ENCODE data around the gene ENDOV.

ENDOV gene

GRCh38 chr17:80425835-80426426 is 11.0 kb downstream of the ENDOV start:
- H3K27me3 ChIP-seq (ENCODE audit: control insufficient read depth in 1 of 2, insufficient read depth in 2 of 2, low read length in 2 of 2): no peaks in the 10 kb centered on the region
- H3K9me3 ChIP-seq (ENCODE audit: control insufficient read depth in 2 of 2, low read length in 2 of 2): no peaks in the 10 kb centered on the region
- H3K4me3 ChIP-seq (ENCODE audit: low read length in 2 of 2): no peak overlapping the region
- H3K36me3 ChIP-seq (ENCODE audit: control insufficient read depth in 2 of 2, insufficient read depth in 2 of 2, low read length in 2 of 2): peaks cover 0 to 9% of the 10 kb centered on the region in 2 donors
- H3K4me1 ChIP-seq (ENCODE audit: control insufficient read depth, insufficient read depth, low read length): peaks cover 7% of the 10 kb centered on the region
- no peak overlapping the region for H3K9ac ChIP-seq (ENCODE audit: low read length in 2 of 2)
- no peak overlapping the region for H3K27ac ChIP-seq (ENCODE audit: low read length)

GRCh38 chr17:80426671-80427326 is 11.8 kb downstream of the ENDOV start:
- Histone ChIP-seq H3K9ac (ENCODE audit: low read length in 2 of 2) (peak overlapping the region; percentile 29 to 32), H3K4me3 (ENCODE audit: low read length in 2 of 2) (peak overlapping the region in 1 of 2 donors; percentile 15), H3K4me1 (ENCODE audit: control insufficient read depth, insufficient read depth, low read length) (peaks cover 7% of the 10 kb centered on the region), H3K27ac (ENCODE audit: low read length) (no peak overlapping the region), H3K9me3 (ENCODE audit: control insufficient read depth in 2 of 2, low read length in 2 of 2) (no peaks in the 10 kb centered on the region), H3K27me3 (ENCODE audit: control insufficient read depth in 1 of 2, insufficient read depth in 2 of 2, low read length in 2 of 2) (no peaks in the 10 kb centered on the region), H3K36me3 (ENCODE audit: control insufficient read depth in 2 of 2, insufficient read depth in 2 of 2, low read length in 2 of 2) (peaks cover 0 to 9% of the 10 kb centered on the region in 2 donors)

GRCh38 chr17:80427366-80428282 is 12.7 kb downstream of the ENDOV start:
- H3K36me3 ChIP-seq (ENCODE audit: control insufficient read depth in 2 of 2, insufficient read depth in 2 of 2, low read length in 2 of 2): peaks cover 0 to 9% of the 10 kb centered on the region in 2 donors
- no peak overlapping the region for H3K9ac ChIP-seq (ENCODE audit: low read length in 2 of 2)
- peaks cover 7% of the 10 kb centered on the region for H3K4me1 ChIP-seq (ENCODE audit: control insufficient read depth, insufficient read depth, low read length)
- H3K9me3 ChIP-seq (ENCODE audit: control insufficient read depth in 2 of 2, low read length in 2 of 2): no peaks in the 10 kb centered on the region
- H3K27me3 ChIP-seq (ENCODE audit: control insufficient read depth in 1 of 2, insufficient read depth in 2 of 2, low read length in 2 of 2): no peaks in the 10 kb centered on the region
- H3K4me3 ChIP-seq (ENCODE audit: low read length in 2 of 2): peak overlapping the region in 1 of 2 donors; percentile 15
- H3K27ac ChIP-seq (ENCODE audit: low read length): no peak overlapping the region

- peaks cover 0 to 9% of the 10 kb centered on the region in 2 donors for H3K36me3 ChIP-seq (ENCODE audit: control insufficient read depth in 2 of 2, insufficient read depth in 2 of 2, low read length in 2 of 2)
- no peak overlapping the region for H3K27ac ChIP-seq (ENCODE audit: low read length)
- H3K4me3 ChIP-seq (ENCODE audit: low read length in 2 of 2): no peak overlapping the region
- H3K9ac ChIP-seq (ENCODE audit: low read length in 2 of 2): no peak overlapping the region
- H3K9me3 ChIP-seq (ENCODE audit: control insufficient read depth in 2 of 2, low read length in 2 of 2): no peaks in the 10 kb centered on the region
- no peaks in the 10 kb centered on the region for H3K27me3 ChIP-seq (ENCODE audit: control insufficient read depth in 1 of 2, insufficient read depth in 2 of 2, low read length in 2 of 2)
- peaks cover 7% of the 10 kb centered on the region for H3K4me1 ChIP-seq (ENCODE audit: control insufficient read depth, insufficient read depth, low read length)
Measured at GRCh38 chr17:80428363-80428762, 13.4 kb downstream of the ENDOV start.

- Histone ChIP-seq H3K4me1 (ENCODE audit: control insufficient read depth, insufficient read depth, low read length) (peaks cover 7% of the 10 kb centered on the region), H3K36me3 (ENCODE audit: control insufficient read depth in 2 of 2, insufficient read depth in 2 of 2, low read length in 2 of 2) (peaks cover 0 to 9% of the 10 kb centered on the region in 2 donors), H3K9ac (ENCODE audit: low read length in 2 of 2) (no peak overlapping the region), H3K27me3 (ENCODE audit: control insufficient read depth in 1 of 2, insufficient read depth in 2 of 2, low read length in 2 of 2) (no peaks in the 10 kb centered on the region), H3K27ac (ENCODE audit: low read length) (no peak overlapping the region), H3K9me3 (ENCODE audit: control insufficient read depth in 2 of 2, low read length in 2 of 2) (no peaks in the 10 kb centered on the region), H3K4me3 (ENCODE audit: low read length in 2 of 2) (no peak overlapping the region)
Measured at GRCh38 chr17:80428796-80429195, 13.8 kb downstream of the ENDOV start.

- Histone ChIP-seq H3K36me3 (ENCODE audit: control insufficient read depth in 2 of 2, insufficient read depth in 2 of 2, low read length in 2 of 2) (peaks cover 0 to 9% of the 10 kb centered on the region in 2 donors), H3K9me3 (ENCODE audit: control insufficient read depth in 2 of 2, low read length in 2 of 2) (no peaks in the 10 kb centered on the region), H3K27me3 (ENCODE audit: control insufficient read depth in 1 of 2, insufficient read depth in 2 of 2, low read length in 2 of 2) (no peaks in the 10 kb centered on the region), H3K4me1 (ENCODE audit: control insufficient read depth, insufficient read depth, low read length) (peaks cover 7% of the 10 kb centered on the region), H3K9ac (ENCODE audit: low read length in 2 of 2) (no peak overlapping the region), H3K27ac (ENCODE audit: low read length) (no peak overlapping the region), H3K4me3 (ENCODE audit: low read length in 2 of 2) (no peak overlapping the region)
Measured at GRCh38 chr17:80429356-80430275, 14.6 kb downstream of the ENDOV start.

GRCh38 chr17:80430446-80431245 is 15.7 kb downstream of the ENDOV start:
- Histone ChIP-seq H3K36me3 (ENCODE audit: control insufficient read depth in 2 of 2, insufficient read depth in 2 of 2, low read length in 2 of 2) (peaks cover 0 to 9% of the 10 kb centered on the region in 2 donors), H3K27ac (ENCODE audit: low read length) (no peak overlapping the region), H3K27me3 (ENCODE audit: control insufficient read depth in 1 of 2, insufficient read depth in 2 of 2, low read length in 2 of 2) (no peaks in the 10 kb centered on the region), H3K9me3 (ENCODE audit: control insufficient read depth in 2 of 2, low read length in 2 of 2) (no peaks in the 10 kb centered on the region), H3K4me3 (ENCODE audit: low read length in 2 of 2) (no peak overlapping the region), H3K9ac (ENCODE audit: low read length in 2 of 2) (no peak overlapping the region), H3K4me1 (ENCODE audit: control insufficient read depth, insufficient read depth, low read length) (peaks cover 7% of the 10 kb centered on the region)

- Histone ChIP-seq H3K9ac (ENCODE audit: low read length in 2 of 2) (no peak overlapping the region), H3K36me3 (ENCODE audit: control insufficient read depth in 2 of 2, insufficient read depth in 2 of 2, low read length in 2 of 2) (peaks cover 0 to 15% of the 10 kb centered on the region in 2 donors), H3K4me1 (ENCODE audit: control insufficient read depth, insufficient read depth, low read length) (peaks cover 6% of the 10 kb centered on the region), H3K27me3 (ENCODE audit: control insufficient read depth in 1 of 2, insufficient read depth in 2 of 2, low read length in 2 of 2) (no peaks in the 10 kb centered on the region), H3K27ac (ENCODE audit: low read length) (no peak overlapping the region), H3K4me3 (ENCODE audit: low read length in 2 of 2) (no peak overlapping the region), H3K9me3 (ENCODE audit: control insufficient read depth in 2 of 2, low read length in 2 of 2) (no peaks in the 10 kb centered on the region)
Measured at GRCh38 chr17:80431246-80432195, 16.6 kb downstream of the ENDOV start.

Measured in stomach smooth muscle (tissue), 2 donors.